ENCODE results near the gene TNFRSF4. TPM values are rescaled to one million over a fixed set of nuclear protein-coding genes. Genes with fewer than 3 reads are reported as not detected.

Gene TNFRSF4
- total and polyA plus RNA-seq, 2 of the 13 experiments (the other 11 are each of a cell fraction or from before 2014, with no cell fraction given): not detected

- TF ChIP-seq ZHX2 (IDR thresholded peaks at IDR 0.05; ENCODE audit: low read depth) (no peak), ZHX2 (CRISPR knock-in tag; IDR thresholded peaks at IDR 0.05; ENCODE audit: borderline replicate concordance) (no peak), REL (CRISPR knock-in tag; conservative IDR thresholded peaks at IDR 0.05) (no peak), EHMT2 (IDR thresholded peaks at IDR 0.05; ENCODE audit: borderline replicate concordance, low read depth, low read length) (no peak), TP53 (CRISPR knock-in tag; conservative IDR thresholded peaks at IDR 0.05) (no peak), ZSCAN20 (CRISPR knock-in tag; IDR thresholded peaks at IDR 0.05; ENCODE audit: borderline replicate concordance) (no peak), U2AF1 (optimal IDR thresholded peaks at IDR 0.05; ENCODE audit: low read depth, low read length) (no peak), HMG20B (CRISPR knock-in tag; conservative IDR thresholded peaks at IDR 0.05) (no peak), MTA1 (CRISPR knock-in tag; IDR thresholded peaks at IDR 0.05; ENCODE audit: borderline replicate concordance) (no peak), MBNL3 (CRISPR knock-in tag; conservative IDR thresholded peaks at IDR 0.05) (no peak), SIX1 (CRISPR knock-in tag; IDR thresholded peaks at IDR 0.05; ENCODE audit: borderline replicate concordance) (no peak), ZNF570 (CRISPR knock-in tag; IDR thresholded peaks at IDR 0.05; ENCODE audit: borderline replicate concordance) (no peak), HINFP (CRISPR knock-in tag; IDR thresholded peaks at IDR 0.05; ENCODE audit: low read depth) (no peak), ZNF607 (CRISPR knock-in tag; IDR thresholded peaks at IDR 0.05; ENCODE audit: borderline replicate concordance) (no peak), ZNF343 (CRISPR knock-in tag; IDR thresholded peaks at IDR 0.05) (no peak), ZNF503 (CRISPR knock-in tag; IDR thresholded peaks at IDR 0.05) (no peak), RFX3 (CRISPR knock-in tag; IDR thresholded peaks at IDR 0.05) (no peak), ZNF354B (CRISPR knock-in tag; IDR thresholded peaks at IDR 0.05) (no peak), ZNF121 (CRISPR knock-in tag; IDR thresholded peaks at IDR 0.05) (no peak), RAD51 (IDR thresholded peaks at IDR 0.05; ENCODE audit: borderline replicate concordance) (no peak)
These were observed 45.2 kb downstream of the TNFRSF4 start (continued) for GRCh38 chr1:1168451-1169411.
